ENCODE data around the gene PALM2AKAP2.

DNA sequence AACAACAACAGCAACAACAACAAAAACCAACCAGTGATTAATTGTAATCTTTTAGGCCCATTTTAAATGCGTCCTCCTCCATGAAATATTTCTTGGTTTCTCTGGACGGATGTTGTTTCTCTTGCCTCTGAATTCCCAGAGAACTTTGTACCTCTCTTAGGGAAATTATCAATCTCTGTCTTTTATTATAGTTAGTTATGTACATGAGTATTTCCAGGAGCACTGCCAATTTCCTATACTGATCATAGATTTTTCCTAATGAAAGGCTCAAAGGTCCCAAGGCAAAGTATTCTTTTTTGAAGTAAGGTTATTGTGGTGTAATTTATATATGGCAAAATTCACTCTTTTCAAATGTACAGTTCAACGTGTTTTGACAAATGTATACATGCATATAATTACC is 20.4 kb upstream of the PALM2AKAP2 start:
- TF ChIP-seq EP300 (IDR thresholded peaks at IDR 0.05) (no peak), POLR2A (IDR thresholded peaks at IDR 0.05) (no peak)
- TF ChIP-seq, protein P1, sequence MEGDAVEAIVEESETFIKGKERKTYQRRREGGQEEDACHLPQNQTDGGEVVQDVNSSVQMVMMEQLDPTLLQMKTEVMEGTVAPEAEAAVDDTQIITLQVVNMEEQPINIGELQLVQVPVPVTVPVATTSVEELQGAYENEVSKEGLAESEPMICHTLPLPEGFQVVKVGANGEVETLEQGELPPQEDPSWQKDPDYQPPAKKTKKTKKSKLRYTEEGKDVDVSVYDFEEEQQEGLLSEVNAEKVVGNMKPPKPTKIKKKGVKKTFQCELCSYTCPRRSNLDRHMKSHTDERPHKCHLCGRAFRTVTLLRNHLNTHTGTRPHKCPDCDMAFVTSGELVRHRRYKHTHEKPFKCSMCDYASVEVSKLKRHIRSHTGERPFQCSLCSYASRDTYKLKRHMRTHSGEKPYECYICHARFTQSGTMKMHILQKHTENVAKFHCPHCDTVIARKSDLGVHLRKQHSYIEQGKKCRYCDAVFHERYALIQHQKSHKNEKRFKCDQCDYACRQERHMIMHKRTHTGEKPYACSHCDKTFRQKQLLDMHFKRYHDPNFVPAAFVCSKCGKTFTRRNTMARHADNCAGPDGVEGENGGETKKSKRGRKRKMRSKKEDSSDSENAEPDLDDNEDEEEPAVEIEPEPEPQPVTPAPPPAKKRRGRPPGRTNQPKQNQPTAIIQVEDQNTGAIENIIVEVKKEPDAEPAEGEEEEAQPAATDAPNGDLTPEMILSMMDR (IDR thresholded peaks at IDR 0.05), result no peak
